ENCODE results near the gene SLC1A1.

DNA sequence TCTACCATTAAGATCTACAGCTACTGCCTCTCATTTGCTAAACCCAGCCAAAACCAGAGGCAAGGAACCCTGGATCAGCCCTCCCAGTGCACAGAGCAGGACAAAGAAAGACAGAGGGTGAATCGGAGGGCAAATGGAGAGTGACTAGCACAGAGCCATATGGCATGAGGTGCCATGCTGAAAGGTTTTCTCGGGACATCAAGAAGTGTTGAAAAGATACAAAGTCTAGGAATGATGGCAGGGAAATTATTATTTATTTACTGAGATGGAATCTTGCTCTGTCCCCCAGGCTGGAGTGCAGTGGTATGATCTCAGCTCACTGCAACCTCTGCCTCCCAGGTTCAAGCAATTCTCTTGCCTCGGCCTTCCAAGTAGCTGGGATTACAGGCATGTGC is 19.3 kb downstream of the SLC1A1 start:
- TF ChIP-seq, protein P1, sequence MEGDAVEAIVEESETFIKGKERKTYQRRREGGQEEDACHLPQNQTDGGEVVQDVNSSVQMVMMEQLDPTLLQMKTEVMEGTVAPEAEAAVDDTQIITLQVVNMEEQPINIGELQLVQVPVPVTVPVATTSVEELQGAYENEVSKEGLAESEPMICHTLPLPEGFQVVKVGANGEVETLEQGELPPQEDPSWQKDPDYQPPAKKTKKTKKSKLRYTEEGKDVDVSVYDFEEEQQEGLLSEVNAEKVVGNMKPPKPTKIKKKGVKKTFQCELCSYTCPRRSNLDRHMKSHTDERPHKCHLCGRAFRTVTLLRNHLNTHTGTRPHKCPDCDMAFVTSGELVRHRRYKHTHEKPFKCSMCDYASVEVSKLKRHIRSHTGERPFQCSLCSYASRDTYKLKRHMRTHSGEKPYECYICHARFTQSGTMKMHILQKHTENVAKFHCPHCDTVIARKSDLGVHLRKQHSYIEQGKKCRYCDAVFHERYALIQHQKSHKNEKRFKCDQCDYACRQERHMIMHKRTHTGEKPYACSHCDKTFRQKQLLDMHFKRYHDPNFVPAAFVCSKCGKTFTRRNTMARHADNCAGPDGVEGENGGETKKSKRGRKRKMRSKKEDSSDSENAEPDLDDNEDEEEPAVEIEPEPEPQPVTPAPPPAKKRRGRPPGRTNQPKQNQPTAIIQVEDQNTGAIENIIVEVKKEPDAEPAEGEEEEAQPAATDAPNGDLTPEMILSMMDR (IDR thresholded peaks at IDR 0.05): no peak
- TF ChIP-seq POLR2A (IDR thresholded peaks at IDR 0.05): no peak
- TF ChIP-seq POLR2AphosphoS5 (IDR thresholded peaks at IDR 0.05): no peak

Data from breast epithelium (tissue), 3 donors.